Measurements from ENCODE around the gene PARM1. TPM values are rescaled to one million over a fixed set of nuclear protein-coding genes. Genes with fewer than 3 reads are reported as not detected.

PARM1 gene
- total and polyA plus RNA-seq, 9 of the 15 experiments (the other 6 are each of a cell fraction or from before 2014, with no cell fraction given): 0.07 TPM; not detected in 8

DNA sequence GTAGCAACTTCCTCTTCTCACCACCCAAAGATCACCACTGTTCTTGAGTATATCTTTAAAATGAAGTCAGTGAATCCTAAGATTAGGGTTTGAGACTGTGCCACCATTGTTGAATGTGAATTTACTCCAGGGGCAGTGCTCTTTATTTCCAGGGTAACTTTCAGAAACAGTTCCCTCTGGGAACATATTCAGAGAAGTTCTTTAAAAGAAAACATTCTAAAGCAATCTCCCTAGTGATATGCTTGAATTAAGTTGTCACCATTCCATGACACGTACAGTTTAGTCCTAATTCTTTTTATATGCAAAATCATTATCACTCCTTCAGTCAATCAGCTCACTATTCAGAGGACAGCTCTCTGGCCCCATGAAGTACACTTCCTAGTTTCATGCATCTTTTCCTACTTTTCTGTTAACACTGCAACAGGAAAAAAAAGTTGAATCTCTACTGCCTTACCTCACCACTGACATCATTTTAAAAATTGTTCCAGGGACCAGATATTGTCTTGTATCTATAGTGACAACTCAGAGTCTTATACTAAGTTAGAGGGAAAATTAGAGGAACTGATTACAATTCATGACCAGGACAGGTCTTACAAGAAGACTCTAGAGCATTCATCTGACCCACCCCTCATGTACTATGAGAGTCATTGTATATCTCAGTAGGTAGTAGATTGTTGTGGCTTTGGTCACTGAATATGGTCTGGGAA lies 49.8 kb downstream of the PARM1 start (continued):
- TF ChIP-seq RAD21 (CRISPR knock-in tag; conservative IDR thresholded peaks at IDR 0.05 in 1 of 2, IDR thresholded peaks at IDR 0.05 in 1 of 2): no peak

DNA sequence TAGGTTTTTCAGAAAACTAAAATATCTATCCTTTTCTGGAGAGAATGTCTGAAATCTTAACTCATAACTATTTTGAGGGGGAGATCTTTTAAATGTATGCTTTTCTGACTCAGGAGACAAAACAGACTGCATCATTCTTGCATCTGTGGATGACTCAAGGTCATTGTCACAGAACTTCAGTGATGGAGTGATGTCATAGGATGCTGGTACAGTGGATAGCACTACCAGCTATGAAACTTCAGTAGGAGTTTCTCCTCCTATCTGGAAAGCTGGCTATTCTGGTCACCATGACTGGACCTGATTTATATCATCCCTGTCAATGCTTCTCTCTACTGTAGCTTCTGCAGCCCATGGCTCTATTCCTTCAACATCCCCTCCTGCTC lies 50.3 kb downstream of the PARM1 start:
- no peaks in the 10 kb centered on the region for H3K27me3 ChIP-seq (ENCODE audit: control insufficient read depth in 2 of 2, insufficient read depth in 2 of 2, low read length in 2 of 2)
- no peaks in the 10 kb centered on the region for H4K20me1 ChIP-seq (replicated peaks; ENCODE audit: control insufficient read depth, insufficient read depth, low read length)
- no peaks in the 10 kb centered on the region for H3K36me3 ChIP-seq (ENCODE audit: control insufficient read depth, insufficient read depth, low read length)
- H3K9me1 ChIP-seq (ENCODE audit: control insufficient read depth, insufficient read depth, low read length): no peaks in the 10 kb centered on the region
- intact Hi-C loops (cut with micrococcal nuclease): no loop called here
- no peak overlapping the region for H3K4me2 ChIP-seq (ENCODE audit: insufficient read depth, low read length)
- H3K27ac ChIP-seq (ENCODE audit: extremely low read depth, low read depth, low read length): no peak overlapping the region
- in situ Hi-C loops (cut with MboI): no loop called here
- H3K4me3 ChIP-seq: no peak overlapping the region
- H3K79me2 ChIP-seq (ENCODE audit: control insufficient read depth, insufficient read depth, low read length): no peaks in the 10 kb centered on the region
- ATAC-seq (no peak), DNase-seq (ENCODE audit: extremely low read depth in 1 of 4, low spot score in 3 of 4) (no peak), FAIRE-seq (no peak)
- no peak overlapping the region for H2AFZ ChIP-seq (ENCODE audit: low read depth, low read length)
- no peaks in the 10 kb centered on the region for H3K4me1 ChIP-seq (replicated peaks in 1 of 2; ENCODE audit: control insufficient read depth in 2 of 2, insufficient read depth in 2 of 2, low read length in 2 of 2)
- BruUV-seq (replicated peaks): no TSS peak
- H3K9me3 ChIP-seq (replicated peaks; ENCODE audit: control insufficient read depth, insufficient read depth, low read depth, low read length): no peaks in the 10 kb centered on the region
- CTCF ChIA-PET (ENCODE audit: low intra/inter-chr PET ratio): no interaction called here
- POLR2A ChIA-PET: no interaction called here
- no peak for TF ChIP-seq HCFC1 (IDR thresholded peaks at IDR 0.05; ENCODE audit: low read depth, low read length)
- TF ChIP-seq, protein P1, sequence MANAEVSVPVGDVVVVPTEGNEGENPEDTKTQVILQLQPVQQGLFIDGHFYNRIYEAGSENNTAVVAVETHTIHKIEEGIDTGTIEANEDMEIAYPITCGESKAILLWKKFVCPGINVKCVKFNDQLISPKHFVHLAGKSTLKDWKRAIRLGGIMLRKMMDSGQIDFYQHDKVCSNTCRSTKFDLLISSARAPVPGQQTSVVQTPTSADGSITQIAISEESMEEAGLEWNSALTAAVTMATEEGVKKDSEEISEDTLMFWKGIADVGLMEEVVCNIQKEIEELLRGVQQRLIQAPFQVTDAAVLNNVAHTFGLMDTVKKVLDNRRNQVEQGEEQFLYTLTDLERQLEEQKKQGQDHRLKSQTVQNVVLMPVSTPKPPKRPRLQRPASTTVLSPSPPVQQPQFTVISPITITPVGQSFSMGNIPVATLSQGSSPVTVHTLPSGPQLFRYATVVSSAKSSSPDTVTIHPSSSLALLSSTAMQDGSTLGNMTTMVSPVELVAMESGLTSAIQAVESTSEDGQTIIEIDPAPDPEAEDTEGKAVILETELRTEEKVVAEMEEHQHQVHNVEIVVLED (CRISPR knock-in tag; IDR thresholded peaks at IDR 0.05): no peak
- TF ChIP-seq GABPB1 (CRISPR knock-in tag; IDR thresholded peaks at IDR 0.05): no peak
- no peak for TF ChIP-seq CBX2 (IDR thresholded peaks at IDR 0.05; ENCODE audit: insufficient read depth, low read length, poor library complexity, severe bottlenecking)
- no peak overlapping the region for H3K9ac ChIP-seq (ENCODE audit: insufficient read depth in 1 of 2, low read depth in 2 of 2, low read length in 2 of 2)
